Fibroblast of lung (primary cell): ENCODE data around the gene PIK3CB. TPM values are rescaled to one million over a fixed set of nuclear protein-coding genes. Genes with fewer than 3 reads are reported as not detected.

Experiments used
- DNase-seq, 2 donors: peaks; one replicate each; pipeline versions ENCODE4 v3.0.0 to v3.0.0-alpha.2; 2010; ENCODE audit warnings: low read depth in 2 of 2
- H2AFZ ChIP-seq: 2 replicates; pipeline ENCODE4 v1.5.1; 2012; ENCODE audit warnings: low read length, control low read depth, inconsistent platforms
- H3K27ac ChIP-seq: 2 replicates; pipeline ENCODE4 v1.5.1; 2011; ENCODE audit warnings: low read length, control low read depth; ENCODE audit not compliant: insufficient read depth
- H3K27me3 ChIP-seq: 2 replicates; pipeline ENCODE4 v1.5.1; 2011; ENCODE audit warnings: mild to moderate bottlenecking, low read length; ENCODE audit not compliant: control insufficient read depth, insufficient read depth
- H3K36me3 ChIP-seq: 2 replicates; pipeline ENCODE4 v1.5.1; 2011; ENCODE audit warnings: low read length; ENCODE audit not compliant: control insufficient read depth, insufficient read depth
- H3K4me1 ChIP-seq: 2 replicates; pipeline ENCODE4 v1.5.1; 2011; ENCODE audit warnings: low read length; ENCODE audit not compliant: control insufficient read depth, insufficient read depth; ENCODE audit errors: extremely low read depth
- H3K4me2 ChIP-seq: 2 replicates; pipeline ENCODE4 v1.5.1; 2011; ENCODE audit warnings: low read length, control low read depth; ENCODE audit not compliant: insufficient read depth; ENCODE audit errors: extremely low read depth
- H3K4me3 ChIP-seq, 4 experiments: fragments of 200-600 bp in 1 of 4; sonication (generic) in 1 of 4; replicated peaks in 1 of 4; 2 replicates each; pipeline ENCODE4 v1.5.1; 2011 to 2016; ENCODE audit warnings: low read length in 4 of 4, low read depth in 3 of 4, mild to moderate bottlenecking in 3 of 4, control low read depth in 2 of 4, inconsistent platforms in 1 of 4, mixed read lengths in 1 of 4; ENCODE audit not compliant: insufficient read depth in 1 of 4; ENCODE audit errors: control extremely low read depth in 1 of 4
- H3K79me2 ChIP-seq: 2 replicates; pipeline ENCODE4 v1.5.1; 2012; ENCODE audit warnings: mild to moderate bottlenecking, low read length, inconsistent platforms; ENCODE audit not compliant: control insufficient read depth, insufficient read depth
- H3K9ac ChIP-seq: 2 replicates; pipeline ENCODE4 v1.5.1; 2011; ENCODE audit warnings: mild to moderate bottlenecking, low read length, control low read depth; ENCODE audit not compliant: insufficient read depth
- H3K9me3 ChIP-seq: 2 replicates; pipeline ENCODE4 v1.5.1; 2012; ENCODE audit warnings: low read depth, low read length; ENCODE audit not compliant: control insufficient read depth, insufficient read depth
- H4K20me1 ChIP-seq: 2 replicates; pipeline ENCODE4 v1.5.1; 2011; ENCODE audit warnings: low read length; ENCODE audit not compliant: control insufficient read depth, insufficient read depth; ENCODE audit errors: extremely low read depth
- EZH2 ChIP-seq: IDR thresholded peaks from 2 replicates; pipeline ENCODE4 v1.5.1; 2012; ENCODE audit warnings: low read length, control low read depth, mild to moderate bottlenecking; ENCODE audit errors: missing control alignments
- polyA plus RNA-seq, 2 donors: library from polyadenylated mRNA; depleted of rRNA in 1 of 2; stranded (reverse) in 1 of 2; unstranded in 1 of 2; fragments of >200 nt; gene quantifications; 2 replicates each; pipeline ENCODE4 v1.2.1, GENCODE V29; 2011 to 2012; ENCODE audit warnings: missing spikeins in 1 of 2
- total RNA-seq: library from RNA; depleted of rRNA; stranded (reverse); fragments of >200 nt; gene quantifications from 2 replicates; pipeline ENCODE4 v1.2.1, GENCODE V29; 2014
- TF ChIP-seq, protein P1 (sequence below), 2 donors: IDR thresholded peaks in 1 of 2; conservative IDR thresholded peaks in 1 of 2; 1 replicate in 1 of 2; 2 replicates in 1 of 2; pipeline ENCODE4 v1.5.1; 2011 to 2012; ENCODE audit warnings: low read length in 2 of 2, control low read depth in 1 of 2, inconsistent platforms in 1 of 2, low read depth in 1 of 2, mild to moderate bottlenecking in 1 of 2

Gene PIK3CB
- total and polyA plus RNA-seq, 2 donors (not counting 1 experiment from before 2014, with no cell fraction given), result 12.4 to 17.0 TPM

DNA sequence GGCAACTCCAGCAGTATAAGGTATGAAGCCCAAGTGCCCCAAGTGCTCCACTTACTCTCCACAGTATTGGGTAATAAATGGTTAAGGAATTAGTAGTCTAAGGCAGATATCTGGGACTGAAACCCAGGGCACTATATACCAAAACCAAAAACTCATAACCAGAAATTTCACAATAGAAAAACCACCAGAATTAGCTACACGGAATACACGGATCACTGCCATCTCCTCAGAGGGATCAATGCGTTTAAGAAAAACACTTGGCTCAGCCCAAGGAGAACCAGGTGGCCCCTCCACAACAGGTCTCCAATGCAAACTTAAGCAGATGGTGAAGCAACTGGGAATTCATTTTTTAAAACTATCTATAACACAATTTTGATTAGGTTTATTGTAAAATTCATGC, 142.6 kb downstream of the PIK3CB start:
- no peaks in the 10 kb centered on the region for H3K27me3 ChIP-seq
- H3K4me3 ChIP-seq, result no peak overlapping the region
- no peak overlapping the region for H3K27ac ChIP-seq
- no peak overlapping the region for H3K9ac ChIP-seq
- H3K79me2 ChIP-seq, result no peaks in the 10 kb centered on the region
- H3K4me2 ChIP-seq, result no peak overlapping the region
- H3K36me3 ChIP-seq, result no peaks in the 10 kb centered on the region
- H3K4me1 ChIP-seq, result peaks cover 12% of the 10 kb centered on the region
- no peak overlapping the region for H2AFZ ChIP-seq
- H4K20me1 ChIP-seq, result no peaks in the 10 kb centered on the region
- no peak for DNase-seq
- TF ChIP-seq, protein P1, sequence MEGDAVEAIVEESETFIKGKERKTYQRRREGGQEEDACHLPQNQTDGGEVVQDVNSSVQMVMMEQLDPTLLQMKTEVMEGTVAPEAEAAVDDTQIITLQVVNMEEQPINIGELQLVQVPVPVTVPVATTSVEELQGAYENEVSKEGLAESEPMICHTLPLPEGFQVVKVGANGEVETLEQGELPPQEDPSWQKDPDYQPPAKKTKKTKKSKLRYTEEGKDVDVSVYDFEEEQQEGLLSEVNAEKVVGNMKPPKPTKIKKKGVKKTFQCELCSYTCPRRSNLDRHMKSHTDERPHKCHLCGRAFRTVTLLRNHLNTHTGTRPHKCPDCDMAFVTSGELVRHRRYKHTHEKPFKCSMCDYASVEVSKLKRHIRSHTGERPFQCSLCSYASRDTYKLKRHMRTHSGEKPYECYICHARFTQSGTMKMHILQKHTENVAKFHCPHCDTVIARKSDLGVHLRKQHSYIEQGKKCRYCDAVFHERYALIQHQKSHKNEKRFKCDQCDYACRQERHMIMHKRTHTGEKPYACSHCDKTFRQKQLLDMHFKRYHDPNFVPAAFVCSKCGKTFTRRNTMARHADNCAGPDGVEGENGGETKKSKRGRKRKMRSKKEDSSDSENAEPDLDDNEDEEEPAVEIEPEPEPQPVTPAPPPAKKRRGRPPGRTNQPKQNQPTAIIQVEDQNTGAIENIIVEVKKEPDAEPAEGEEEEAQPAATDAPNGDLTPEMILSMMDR (conservative IDR thresholded peaks at IDR 0.05 in 1 of 2, IDR thresholded peaks at IDR 0.05 in 1 of 2; ENCODE audit: low read depth in 1 of 2, low read length in 2 of 2), result no peak
- TF ChIP-seq EZH2, result no peak
- no peaks in the 10 kb centered on the region for H3K9me3 ChIP-seq

DNA sequence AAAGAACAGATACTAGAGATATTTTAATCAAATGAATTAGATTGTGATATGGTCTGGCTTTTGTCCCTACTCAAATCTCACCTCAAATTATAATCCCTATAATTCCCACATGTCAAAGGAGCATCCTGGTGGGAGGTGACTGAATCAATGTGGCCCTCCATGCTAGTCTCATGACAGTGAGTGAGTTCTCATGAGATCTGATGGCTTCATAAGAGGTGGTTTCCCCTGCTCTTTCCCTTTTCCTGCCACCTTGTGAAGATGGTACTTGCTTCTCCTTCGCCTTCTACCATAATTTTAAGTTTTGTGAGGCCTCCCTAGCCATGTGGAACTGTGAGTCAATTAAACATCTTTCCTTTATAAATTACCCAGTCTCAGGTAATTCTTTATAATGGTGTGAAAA, 143.4 kb downstream of the PIK3CB start:
- no peak overlapping the region for H3K4me2 ChIP-seq
- no peaks in the 10 kb centered on the region for H3K9me3 ChIP-seq
- no peaks in the 10 kb centered on the region for H3K27me3 ChIP-seq
- H3K79me2 ChIP-seq, result no peaks in the 10 kb centered on the region
- no peak overlapping the region for H3K4me3 ChIP-seq
- no peak for DNase-seq
- H3K9ac ChIP-seq, result no peak overlapping the region
- no peak for TF ChIP-seq EZH2
- TF ChIP-seq, protein P1 (conservative IDR thresholded peaks at IDR 0.05 in 1 of 2, IDR thresholded peaks at IDR 0.05 in 1 of 2; ENCODE audit: low read depth in 1 of 2, low read length in 2 of 2), result no peak
- H2AFZ ChIP-seq, result no peak overlapping the region
- no peak overlapping the region for H3K27ac ChIP-seq
- no peaks in the 10 kb centered on the region for H3K36me3 ChIP-seq
- no peaks in the 10 kb centered on the region for H4K20me1 ChIP-seq
- peaks cover 17% of the 10 kb centered on the region for H3K4me1 ChIP-seq

DNA sequence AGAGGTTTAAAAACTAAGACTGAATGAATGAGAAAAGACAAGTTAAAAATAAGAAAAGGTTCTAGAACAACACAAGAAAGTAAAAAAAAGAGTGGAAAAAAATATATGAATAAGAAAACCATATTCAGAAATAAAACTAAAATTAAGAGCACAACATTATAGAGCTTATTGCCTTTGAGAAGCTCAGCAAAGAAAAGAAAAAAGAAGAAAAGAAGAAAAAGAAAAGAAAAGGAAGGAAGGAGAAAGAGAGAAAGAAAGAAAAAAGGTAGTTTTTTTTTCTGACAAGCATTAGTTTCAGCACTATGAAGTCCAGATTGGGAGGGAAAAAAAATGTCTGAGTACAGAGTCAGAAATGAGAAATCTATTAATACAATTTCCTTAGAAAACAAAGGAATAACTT, 144.7 kb downstream of the PIK3CB start:
- Histone ChIP-seq H3K36me3 (no peaks in the 10 kb centered on the region), H3K27ac (no peak overlapping the region), H2AFZ (no peak overlapping the region), H3K79me2 (no peaks in the 10 kb centered on the region), H4K20me1 (no peaks in the 10 kb centered on the region), H3K27me3 (no peaks in the 10 kb centered on the region), H3K4me2 (no peak overlapping the region), H3K4me3 (no peak overlapping the region), H3K9me3 (no peaks in the 10 kb centered on the region), H3K4me1 (peaks cover 17% of the 10 kb centered on the region), H3K9ac (no peak overlapping the region)
- no peak for TF ChIP-seq EZH2
- TF ChIP-seq, protein P1 (conservative IDR thresholded peaks at IDR 0.05 in 1 of 2, IDR thresholded peaks at IDR 0.05 in 1 of 2; ENCODE audit: low read depth in 1 of 2, low read length in 2 of 2), result no peak
- no peak for DNase-seq
